SK-N-MC (cell line): ENCODE measurements around the gene EXOC3L1.

Experiments
- DNase-seq: peaks from one replicate; pipeline ENCODE4 v3.0.0-alpha.2; 2011; ENCODE audit warnings: low read depth, low spot score
- H3K27ac ChIP-seq: fragments of 200-600 bp; sonication (generic); 2 replicates; pipeline ENCODE4 v1.5.1; 2016; ENCODE audit warnings: mixed run types
- H3K36me3 ChIP-seq: fragments of 200-600 bp; sonication (generic); 2 replicates; pipeline ENCODE4 v1.6.1; 2017; ENCODE audit warnings: antibody characterized with exemption, low read length, mixed read lengths; ENCODE audit not compliant: insufficient read depth
- H3K4me3 ChIP-seq: fragments of 200-600 bp; sonication (generic); 2 replicates; pipeline ENCODE4 v1.5.1; 2016
- H3K9ac ChIP-seq: fragments of 200-600 bp; sonication (generic); 2 replicates; pipeline ENCODE4 v1.8.0; 2017; ENCODE audit warnings: mixed run types, mixed read lengths; ENCODE audit not compliant: insufficient read length
- H3K9me3 ChIP-seq: fragments of 200-600 bp; sonication (generic); 2 replicates; pipeline ENCODE4 v1.6.1; 2017; ENCODE audit warnings: low read depth, mild to moderate bottlenecking, antibody characterized with exemption, low read length, moderate library complexity, mixed read lengths
- EZH2 ChIP-seq: fragments of 200-600 bp; sonication (generic); IDR thresholded peaks from one replicate; pipeline ENCODE4 v1.6.1; 2017; ENCODE audit warnings: antibody characterized with exemption
- FOXP2 ChIP-seq: optimal IDR thresholded peaks from 2 replicates; pipeline ENCODE3; 2011; ENCODE audit warnings: mild to moderate bottlenecking, moderate library complexity; ENCODE audit not compliant: insufficient read depth; ENCODE audit errors: extremely low read length, control extremely low read depth
- POLR2AphosphoS5 ChIP-seq: IDR thresholded peaks from 2 replicates; pipeline ENCODE4 v1.6.1; 2012; ENCODE audit warnings: mild to moderate bottlenecking, low read depth, low read length, borderline replicate concordance

EXOC3L1 gene

GRCh38 chr16:67230809-67231660 is 41.1 kb upstream of the EXOC3L1 start:
- no peaks in the 10 kb centered on the region; the same call in 1 of the 2 replicates for H3K36me3 ChIP-seq

GRCh38 chr16:67229906-67230808 is 40.2 kb upstream of the EXOC3L1 start:
- Histone ChIP-seq H3K36me3 (no peaks in the 10 kb centered on the region; the same call in 1 of the 2 replicates), H3K9ac (no peak overlapping the region), H3K27ac (no peak overlapping the region), H3K9me3 (no peaks in the 10 kb centered on the region), H3K4me3 (no peak overlapping the region)
- DNase-seq, result no peak
- no peak for TF ChIP-seq POLR2AphosphoS5
- no peak for TF ChIP-seq FOXP2
- no peak for TF ChIP-seq EZH2

More at GRCh38 chr16:67230809-67231660, 41.1 kb upstream of the EXOC3L1 start:
- TF ChIP-seq FOXP2, result no peak
- TF ChIP-seq POLR2AphosphoS5, result no peak
- TF ChIP-seq EZH2, result no peak
- H3K9ac ChIP-seq, result no peak overlapping the region
- DNase-seq, result no peak
- no peak overlapping the region for H3K4me3 ChIP-seq
- no peak overlapping the region for H3K27ac ChIP-seq
- H3K9me3 ChIP-seq, result no peaks in the 10 kb centered on the region

- Histone ChIP-seq H3K36me3 (no peaks in the 10 kb centered on the region; the same call in 1 of the 2 replicates), H3K9me3 (no peaks in the 10 kb centered on the region), H3K27ac (no peak overlapping the region), H3K9ac (no peak overlapping the region), H3K4me3 (no peak overlapping the region)
- DNase-seq, result no peak
- TF ChIP-seq EZH2 (no peak), FOXP2 (no peak), POLR2AphosphoS5 (no peak)
These were observed 39.0 kb upstream of the EXOC3L1 start for GRCh38 chr16:67228905-67229304.

- no peak for DNase-seq
- no peak for TF ChIP-seq EZH2
- TF ChIP-seq POLR2AphosphoS5, result no peak
- TF ChIP-seq FOXP2, result no peak
- Histone ChIP-seq H3K9me3 (no peaks in the 10 kb centered on the region), H3K36me3 (no peaks in the 10 kb centered on the region; the same call in 1 of the 2 replicates), H3K9ac (no peak overlapping the region), H3K27ac (no peak overlapping the region), H3K4me3 (peak overlapping the region; percentile 88)
These were observed 38.3 kb upstream of the EXOC3L1 start for GRCh38 chr16:67228034-67228785.

- Histone ChIP-seq H3K9me3 (no peaks in the 10 kb centered on the region), H3K9ac (peak overlapping the region; percentile 85), H3K4me3 (peak overlapping the region; percentile 88), H3K27ac (no peak overlapping the region), H3K36me3 (no peaks in the 10 kb centered on the region; the same call in 1 of the 2 replicates)
- no peak for DNase-seq
- TF ChIP-seq FOXP2 (no peak), POLR2AphosphoS5 (no peak)
These were observed 37.6 kb upstream of the EXOC3L1 start for GRCh38 chr16:67227567-67227921.

- TF ChIP-seq POLR2AphosphoS5, result peak; percentile 71; the same call in 1 of the 2 replicates
- TF ChIP-seq FOXP2, result no peak
These were observed 37.0 kb upstream of the EXOC3L1 start, which contains the start of gene TMEM208 for GRCh38 chr16:67226804-67227566. TSS of gene TMEM208 (plus strand) at chr16:67227130. CDS start at chr16:67227219, 89 bp downstream.

GRCh38 chr16:67226295-67226803 is 36.4 kb upstream of the EXOC3L1 start:
- Histone ChIP-seq H3K36me3 (no peaks in the 10 kb centered on the region; the same call in 1 of the 2 replicates), H3K4me3 (peak overlapping the region; percentile 88), H3K9ac (peak overlapping the region; percentile 53), H3K9me3 (no peaks in the 10 kb centered on the region), H3K27ac (no peak overlapping the region)
- no peak for DNase-seq
- TF ChIP-seq EZH2 (no peak), POLR2AphosphoS5 (no peak), FOXP2 (no peak)

More at GRCh38 chr16:67226804-67227566, 37.0 kb upstream of the EXOC3L1 start, which contains the start of gene TMEM208:
- Histone ChIP-seq H3K9me3 (no peaks in the 10 kb centered on the region), H3K4me3 (peak within 1 kb of the TSS; percentile 88), H3K27ac (no peak within 1 kb of the TSS), H3K9ac (peak within 1 kb of the TSS; percentile 85), H3K36me3 (no peaks in the 10 kb centered on the region; the same call in 1 of the 2 replicates)
- DNase-seq, result no peak
